ENCODE measurements around the gene HLA-E. TPM values are rescaled to one million over a fixed set of nuclear protein-coding genes. Genes with fewer than 3 reads are reported as not detected.

HLA-E gene
- total and polyA plus RNA-seq, 2 experiments from 2014 or later = 15.6 to 36.0 TPM

- DNase-seq (ENCODE audit: low spot score) (peak; percentile 3), ATAC-seq (no peak)
- Histone ChIP-seq H3K4me3 (peak overlapping the region; percentile 36; the same call in 1 of the 2 replicates), H3K36me3 (ENCODE audit: insufficient read depth) (no peaks in the 10 kb centered on the region), H3K4me2 (peak overlapping the region; percentile 11; the same call in 1 of the 2 replicates), H3K9me2 (ENCODE audit: insufficient read depth) (no peaks in the 10 kb centered on the region), H2AFZ (peak overlapping the region; percentile 16; the same call in 1 of the 2 replicates), H3F3A (replicated peaks; ENCODE audit: low read depth) (no peaks in the 10 kb centered on the region), H3K4me1 (ENCODE audit: insufficient read depth) (peaks cover 4% of the 10 kb centered on the region; the same call in 1 of the 2 replicates), H4K20me1 (replicated peaks; ENCODE audit: insufficient read depth) (0 out of 2 replicates have a peak, but pooled peaks cover 2% of the 10 kb centered on the region), H3K27ac (ENCODE audit: low read depth) (no peak overlapping the region), H3K27me3 (ENCODE audit: insufficient read depth) (peaks cover 80% of the 10 kb centered on the region), H3K79me2 (replicated peaks; ENCODE audit: insufficient read depth) (no peaks in the 10 kb centered on the region)
- Mint-ChIP-seq H3K9me3 (no peaks in the 10 kb centered on the region), H3K4me3 (0 out of 3 replicates have a peak overlapping the region, but pooled peaks have one; percentile 17), H3K27ac (no peak overlapping the region), H3K36me3 (ENCODE audit: low read depth) (no peaks in the 10 kb centered on the region), H3K27me3 (ENCODE audit: insufficient read depth, low read depth, poor library complexity) (peaks cover 57% of the 10 kb centered on the region), H3K4me1 (peaks cover 13% of the 10 kb centered on the region)
- TF ChIP-seq CREB1 (CRISPR knock-in tag; IDR thresholded peaks at IDR 0.05; ENCODE audit: low read depth) (no peak), STAT1 (IDR thresholded peaks at IDR 0.05; ENCODE audit: unreplicated experiment) (no peak), ETS1 (IDR thresholded peaks at IDR 0.05) (no peak), NANOG (IDR thresholded peaks at IDR 0.05; ENCODE audit: borderline replicate concordance) (no peak), JUNB (IDR thresholded peaks at IDR 0.05; ENCODE audit: unreplicated experiment) (no peak), POLR2AphosphoS5 (IDR thresholded peaks at IDR 0.05; ENCODE audit: low read depth) (no peak), ZNF114 (CRISPR knock-in tag; IDR thresholded peaks at IDR 0.05) (no peak), EZH2 (IDR thresholded peaks at IDR 0.05; ENCODE audit: low read depth, unreplicated experiment) (no peak), ZNF331 (CRISPR knock-in tag; IDR thresholded peaks at IDR 0.05; ENCODE audit: low read depth) (no peak), EZH2phosphoT487 (IDR thresholded peaks at IDR 0.05; ENCODE audit: unreplicated experiment) (no peak)
- TF ChIP-seq, protein P1, sequence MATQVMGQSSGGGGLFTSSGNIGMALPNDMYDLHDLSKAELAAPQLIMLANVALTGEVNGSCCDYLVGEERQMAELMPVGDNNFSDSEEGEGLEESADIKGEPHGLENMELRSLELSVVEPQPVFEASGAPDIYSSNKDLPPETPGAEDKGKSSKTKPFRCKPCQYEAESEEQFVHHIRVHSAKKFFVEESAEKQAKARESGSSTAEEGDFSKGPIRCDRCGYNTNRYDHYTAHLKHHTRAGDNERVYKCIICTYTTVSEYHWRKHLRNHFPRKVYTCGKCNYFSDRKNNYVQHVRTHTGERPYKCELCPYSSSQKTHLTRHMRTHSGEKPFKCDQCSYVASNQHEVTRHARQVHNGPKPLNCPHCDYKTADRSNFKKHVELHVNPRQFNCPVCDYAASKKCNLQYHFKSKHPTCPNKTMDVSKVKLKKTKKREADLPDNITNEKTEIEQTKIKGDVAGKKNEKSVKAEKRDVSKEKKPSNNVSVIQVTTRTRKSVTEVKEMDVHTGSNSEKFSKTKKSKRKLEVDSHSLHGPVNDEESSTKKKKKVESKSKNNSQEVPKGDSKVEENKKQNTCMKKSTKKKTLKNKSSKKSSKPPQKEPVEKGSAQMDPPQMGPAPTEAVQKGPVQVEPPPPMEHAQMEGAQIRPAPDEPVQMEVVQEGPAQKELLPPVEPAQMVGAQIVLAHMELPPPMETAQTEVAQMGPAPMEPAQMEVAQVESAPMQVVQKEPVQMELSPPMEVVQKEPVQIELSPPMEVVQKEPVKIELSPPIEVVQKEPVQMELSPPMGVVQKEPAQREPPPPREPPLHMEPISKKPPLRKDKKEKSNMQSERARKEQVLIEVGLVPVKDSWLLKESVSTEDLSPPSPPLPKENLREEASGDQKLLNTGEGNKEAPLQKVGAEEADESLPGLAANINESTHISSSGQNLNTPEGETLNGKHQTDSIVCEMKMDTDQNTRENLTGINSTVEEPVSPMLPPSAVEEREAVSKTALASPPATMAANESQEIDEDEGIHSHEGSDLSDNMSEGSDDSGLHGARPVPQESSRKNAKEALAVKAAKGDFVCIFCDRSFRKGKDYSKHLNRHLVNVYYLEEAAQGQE (IDR thresholded peaks at IDR 0.05; ENCODE audit: unreplicated experiment) = no peak
- TF ChIP-seq, protein P2, sequence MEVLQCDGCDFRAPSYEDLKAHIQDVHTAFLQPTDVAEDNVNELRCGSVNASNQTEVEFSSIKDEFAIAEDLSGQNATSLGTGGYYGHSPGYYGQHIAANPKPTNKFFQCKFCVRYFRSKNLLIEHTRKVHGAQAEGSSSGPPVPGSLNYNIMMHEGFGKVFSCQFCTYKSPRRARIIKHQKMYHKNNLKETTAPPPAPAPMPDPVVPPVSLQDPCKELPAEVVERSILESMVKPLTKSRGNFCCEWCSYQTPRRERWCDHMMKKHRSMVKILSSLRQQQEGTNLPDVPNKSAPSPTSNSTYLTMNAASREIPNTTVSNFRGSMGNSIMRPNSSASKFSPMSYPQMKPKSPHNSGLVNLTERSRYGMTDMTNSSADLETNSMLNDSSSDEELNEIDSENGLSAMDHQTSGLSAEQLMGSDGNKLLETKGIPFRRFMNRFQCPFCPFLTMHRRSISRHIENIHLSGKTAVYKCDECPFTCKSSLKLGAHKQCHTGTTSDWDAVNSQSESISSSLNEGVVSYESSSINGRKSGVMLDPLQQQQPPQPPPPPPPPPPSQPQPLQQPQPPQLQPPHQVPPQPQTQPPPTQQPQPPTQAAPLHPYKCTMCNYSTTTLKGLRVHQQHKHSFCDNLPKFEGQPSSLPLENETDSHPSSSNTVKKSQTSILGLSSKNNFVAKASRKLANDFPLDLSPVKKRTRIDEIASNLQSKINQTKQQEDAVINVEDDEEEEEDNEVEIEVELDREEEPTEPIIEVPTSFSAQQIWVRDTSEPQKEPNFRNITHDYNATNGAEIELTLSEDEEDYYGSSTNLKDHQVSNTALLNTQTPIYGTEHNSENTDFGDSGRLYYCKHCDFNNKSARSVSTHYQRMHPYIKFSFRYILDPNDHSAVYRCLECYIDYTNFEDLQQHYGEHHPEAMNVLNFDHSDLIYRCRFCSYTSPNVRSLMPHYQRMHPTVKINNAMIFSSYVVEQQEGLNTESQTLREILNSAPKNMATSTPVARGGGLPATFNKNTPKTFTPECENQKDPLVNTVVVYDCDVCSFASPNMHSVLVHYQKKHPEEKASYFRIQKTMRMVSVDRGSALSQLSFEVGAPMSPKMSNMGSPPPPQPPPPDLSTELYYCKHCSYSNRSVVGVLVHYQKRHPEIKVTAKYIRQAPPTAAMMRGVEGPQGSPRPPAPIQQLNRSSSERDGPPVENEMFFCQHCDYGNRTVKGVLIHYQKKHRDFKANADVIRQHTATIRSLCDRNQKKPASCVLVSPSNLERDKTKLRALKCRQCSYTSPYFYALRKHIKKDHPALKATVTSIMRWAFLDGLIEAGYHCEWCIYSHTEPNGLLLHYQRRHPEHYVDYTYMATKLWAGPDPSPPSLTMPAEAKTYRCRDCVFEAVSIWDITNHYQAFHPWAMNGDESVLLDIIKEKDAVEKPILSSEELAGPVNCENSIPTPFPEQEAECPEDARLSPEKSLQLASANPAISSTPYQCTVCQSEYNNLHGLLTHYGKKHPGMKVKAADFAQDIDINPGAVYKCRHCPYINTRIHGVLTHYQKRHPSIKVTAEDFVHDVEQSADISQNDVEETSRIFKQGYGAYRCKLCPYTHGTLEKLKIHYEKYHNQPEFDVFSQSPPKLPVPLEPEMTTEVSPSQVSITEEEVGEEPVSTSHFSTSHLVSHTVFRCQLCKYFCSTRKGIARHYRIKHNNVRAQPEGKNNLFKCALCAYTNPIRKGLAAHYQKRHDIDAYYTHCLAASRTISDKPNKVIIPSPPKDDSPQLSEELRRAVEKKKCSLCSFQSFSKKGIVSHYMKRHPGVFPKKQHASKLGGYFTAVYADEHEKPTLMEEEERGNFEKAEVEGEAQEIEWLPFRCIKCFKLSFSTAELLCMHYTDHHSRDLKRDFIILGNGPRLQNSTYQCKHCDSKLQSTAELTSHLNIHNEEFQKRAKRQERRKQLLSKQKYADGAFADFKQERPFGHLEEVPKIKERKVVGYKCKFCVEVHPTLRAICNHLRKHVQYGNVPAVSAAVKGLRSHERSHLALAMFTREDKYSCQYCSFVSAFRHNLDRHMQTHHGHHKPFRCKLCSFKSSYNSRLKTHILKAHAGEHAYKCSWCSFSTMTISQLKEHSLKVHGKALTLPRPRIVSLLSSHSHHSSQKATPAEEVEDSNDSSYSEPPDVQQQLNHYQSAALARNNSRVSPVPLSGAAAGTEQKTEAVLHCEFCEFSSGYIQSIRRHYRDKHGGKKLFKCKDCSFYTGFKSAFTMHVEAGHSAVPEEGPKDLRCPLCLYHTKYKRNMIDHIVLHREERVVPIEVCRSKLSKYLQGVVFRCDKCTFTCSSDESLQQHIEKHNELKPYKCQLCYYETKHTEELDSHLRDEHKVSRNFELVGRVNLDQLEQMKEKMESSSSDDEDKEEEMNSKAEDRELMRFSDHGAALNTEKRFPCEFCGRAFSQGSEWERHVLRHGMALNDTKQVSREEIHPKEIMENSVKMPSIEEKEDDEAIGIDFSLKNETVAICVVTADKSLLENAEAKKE (CRISPR knock-in tag; IDR thresholded peaks at IDR 0.05) = no peak
- TF ChIP-seq, protein P3, sequence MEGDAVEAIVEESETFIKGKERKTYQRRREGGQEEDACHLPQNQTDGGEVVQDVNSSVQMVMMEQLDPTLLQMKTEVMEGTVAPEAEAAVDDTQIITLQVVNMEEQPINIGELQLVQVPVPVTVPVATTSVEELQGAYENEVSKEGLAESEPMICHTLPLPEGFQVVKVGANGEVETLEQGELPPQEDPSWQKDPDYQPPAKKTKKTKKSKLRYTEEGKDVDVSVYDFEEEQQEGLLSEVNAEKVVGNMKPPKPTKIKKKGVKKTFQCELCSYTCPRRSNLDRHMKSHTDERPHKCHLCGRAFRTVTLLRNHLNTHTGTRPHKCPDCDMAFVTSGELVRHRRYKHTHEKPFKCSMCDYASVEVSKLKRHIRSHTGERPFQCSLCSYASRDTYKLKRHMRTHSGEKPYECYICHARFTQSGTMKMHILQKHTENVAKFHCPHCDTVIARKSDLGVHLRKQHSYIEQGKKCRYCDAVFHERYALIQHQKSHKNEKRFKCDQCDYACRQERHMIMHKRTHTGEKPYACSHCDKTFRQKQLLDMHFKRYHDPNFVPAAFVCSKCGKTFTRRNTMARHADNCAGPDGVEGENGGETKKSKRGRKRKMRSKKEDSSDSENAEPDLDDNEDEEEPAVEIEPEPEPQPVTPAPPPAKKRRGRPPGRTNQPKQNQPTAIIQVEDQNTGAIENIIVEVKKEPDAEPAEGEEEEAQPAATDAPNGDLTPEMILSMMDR (conservative IDR thresholded peaks at IDR 0.05; ENCODE audit: low read depth in 2 of 2) = no peak
These were observed 38.8 kb upstream of the HLA-E start for GRCh38 chr6:30450548-30450908.
